Suppressor macrophage treated with lipopolysaccharide for 1 hour (primary cell): ENCODE data around the gene SCN9A.

Experiments used
- DNase-seq, 3 donors: peaks; one replicate each; pipeline ENCODE4 v3.0.0-alpha.2; 2020 to 2022

SCN9A gene

GRCh38 chr2:166167449-166167848 is 208.3 kb downstream of the SCN9A start:
- DNase-seq, result no peak

GRCh38 chr2:166163775-166164174 is 212.0 kb downstream of the SCN9A start:
- no peak for DNase-seq

GRCh38 chr2:166158546-166158945 is 217.2 kb downstream of the SCN9A start:
- DNase-seq, result no peak

GRCh38 chr2:166157578-166157977 is 218.2 kb downstream of the SCN9A start:
- DNase-seq, result no peak

- no peak for DNase-seq
Measured at GRCh38 chr2:166156985-166157490, 218.7 kb downstream of the SCN9A start.

- no peak for DNase-seq
Measured at GRCh38 chr2:166155589-166155988, 220.2 kb downstream of the SCN9A start.

GRCh38 chr2:166154685-166155338 is 220.9 kb downstream of the SCN9A start:
- DNase-seq, result no peak

- no peak for DNase-seq
Measured at GRCh38 chr2:166152064-166152463, 223.7 kb downstream of the SCN9A start.

GRCh38 chr2:166148500-166149400 is 227.0 kb downstream of the SCN9A start:
- DNase-seq, result no peak

- no peak for DNase-seq
Measured at GRCh38 chr2:166147883-166148282, 227.9 kb downstream of the SCN9A start.
